Hepatocyte (in vitro differentiated cells): ENCODE data around the gene CNBP. TPM values are rescaled to one million over a fixed set of nuclear protein-coding genes. Genes with fewer than 3 reads are reported as not detected.

ENCODE experiments used
- DNase-seq: peaks from one replicate; pipeline ENCODE4 v3.0.0-alpha.2; 2016; ENCODE audit warnings: low spot score
- H2AFZ ChIP-seq: fragments of 200-600 bp; sonication (generic); 2 replicates; pipeline ENCODE4 v1.6.0; 2016; ENCODE audit warnings: antibody characterized with exemption, mild to moderate bottlenecking
- H3K27ac ChIP-seq: fragments of 200-600 bp; sonication (generic); 2 replicates; pipeline ENCODE4 v1.5.1; 2016; ENCODE audit warnings: mild to moderate bottlenecking
- H3K27me3 ChIP-seq: fragments of 200-600 bp; sonication (generic); 2 replicates; pipeline ENCODE4 v1.6.1; 2016
- H3K36me3 ChIP-seq: fragments of 200-600 bp; sonication (generic); replicated peaks from 2 replicates; pipeline ENCODE4 v1.5.1; 2016; ENCODE audit warnings: low read depth; ENCODE audit not compliant: insufficient read depth
- H3K4me1 ChIP-seq: fragments of 200-600 bp; sonication (generic); 2 replicates; pipeline ENCODE4 v1.5.1; 2016; ENCODE audit warnings: mild to moderate bottlenecking, moderate library complexity; ENCODE audit not compliant: insufficient read depth
- H3K4me2 ChIP-seq: fragments of 200-600 bp; sonication (generic); 2 replicates; pipeline ENCODE4 v1.6.0; 2016
- H3K4me3 ChIP-seq: fragments of 200-600 bp; sonication (generic); 2 replicates; pipeline ENCODE4 v1.5.1; 2016; ENCODE audit warnings: mild to moderate bottlenecking
- H3K79me2 ChIP-seq: fragments of 200-600 bp; sonication (generic); 2 replicates; pipeline ENCODE4 v1.6.0; 2017; ENCODE audit warnings: mild to moderate bottlenecking
- H3K9me2 ChIP-seq: fragments of 200-600 bp; sonication (generic); replicated peaks from 2 replicates; pipeline ENCODE4 v1.6.0; 2017; ENCODE audit warnings: mild to moderate bottlenecking; ENCODE audit not compliant: insufficient read depth
- H3K9me3 ChIP-seq: fragments of 200-600 bp; sonication (generic); 2 replicates; pipeline ENCODE4 v1.5.1; 2016; ENCODE audit warnings: low read depth, mild to moderate bottlenecking
- H4K20me1 ChIP-seq: fragments of 200-600 bp; sonication (generic); 2 replicates; pipeline ENCODE4 v1.6.0; 2016; ENCODE audit warnings: mild to moderate bottlenecking; ENCODE audit not compliant: insufficient read depth, poor library complexity, severe bottlenecking
- CTCF ChIP-seq: fragments of 200-600 bp; sonication (generic); IDR thresholded peaks from 2 replicates; pipeline ENCODE4 v1.5.1; 2016; ENCODE audit warnings: antibody characterized with exemption, mild to moderate bottlenecking; ENCODE audit not compliant: poor library complexity
- EZH2 ChIP-seq: fragments of 200-600 bp; sonication (generic); IDR thresholded peaks from 2 replicates; pipeline ENCODE4 v1.6.1; 2016; ENCODE audit warnings: antibody characterized with exemption, mild to moderate bottlenecking, borderline replicate concordance
- EZH2phosphoT487 ChIP-seq: fragments of 200-600 bp; sonication (generic); IDR thresholded peaks from one replicate; pipeline ENCODE4 v1.6.1; 2018; ENCODE audit warnings: antibody characterized with exemption, mild to moderate bottlenecking, low read depth, moderate library complexity; ENCODE audit not compliant: unreplicated experiment, severe bottlenecking
- WGBS: methylation state at CpG from one replicate; pipeline ENCODE4 v1.1.6; 2016; ENCODE audit warnings: low lambda C conversion rate; ENCODE audit errors: missing lambda C conversion rate; 5-methylcytosine and 5-hydroxymethylcytosine counted together
- polyA plus RNA-seq: library from polyadenylated mRNA; unstranded; fragments of >200 nt; fragmentation: Nextera tagmentation; extraction: Ambion mirVana; gene quantifications from 2 replicates; pipeline ENCODE4 v1.2.1, GENCODE V29; 2016
- total RNA-seq: library from RNA; depleted of rRNA; stranded (reverse); fragments of >200 nt; gene quantifications from 2 replicates; pipeline ENCODE4 v1.2.3, GENCODE V29; 2014

Gene CNBP
- total and polyA plus RNA-seq, 2 experiments from 2014 or later = 289 to 316 TPM

- H3K9me3 ChIP-seq = no peaks in the 10 kb centered on the region
- H3K9me2 ChIP-seq = no peaks in the 10 kb centered on the region
- no peak overlapping the region for H3K4me3 ChIP-seq
- H3K27me3 ChIP-seq = no peaks in the 10 kb centered on the region
- H3K4me2 ChIP-seq = peak overlapping the region; percentile 61
- H3K36me3 ChIP-seq = no peaks in the 10 kb centered on the region
- DNase-seq = peak; percentile 45
- peaks cover 6% of the 10 kb centered on the region for H4K20me1 ChIP-seq
- peak overlapping the region; percentile 34 for H2AFZ ChIP-seq
- peak overlapping the region; percentile 87 for H3K27ac ChIP-seq
- no peak for TF ChIP-seq CTCF
- H3K79me2 ChIP-seq = peaks cover 18% of the 10 kb centered on the region
- 59% methylated on average over 5 of the region's 5 CpGs for WGBS
- H3K4me1 ChIP-seq = peaks cover 24% of the 10 kb centered on the region
These were observed 60.2 kb downstream of the CNBP start for GRCh38 chr3:129123314-129124060.

DNA sequence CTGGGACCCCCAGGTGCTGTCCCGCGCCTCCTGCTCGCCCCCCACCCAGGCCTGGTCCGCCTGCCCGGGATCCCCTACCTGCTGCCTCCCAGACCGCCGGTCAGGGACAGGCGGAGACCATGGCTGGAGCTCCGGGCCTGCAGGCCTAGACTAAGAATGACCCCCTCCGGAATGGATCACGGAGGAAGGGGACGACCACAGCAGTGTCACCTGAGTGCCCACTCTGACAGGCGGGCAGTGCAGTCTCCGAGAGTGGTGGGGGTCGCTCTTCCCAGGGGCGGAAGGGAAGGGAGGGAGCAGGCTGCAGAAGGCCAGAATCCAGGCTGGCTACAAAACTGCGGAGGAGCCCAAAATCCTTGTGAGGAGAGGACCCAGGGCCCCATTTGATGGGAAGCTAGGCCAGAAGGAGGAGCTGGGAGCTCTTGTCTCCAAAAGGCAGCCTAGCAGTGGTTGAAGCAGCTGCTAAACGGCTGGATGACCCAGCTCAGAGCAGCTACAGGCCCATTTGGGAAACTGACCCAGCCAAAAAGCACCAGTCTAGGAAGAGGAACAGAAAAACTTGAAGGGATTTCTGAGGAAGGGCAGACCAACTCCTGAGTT, 61.2 kb downstream of the CNBP start:
- Histone ChIP-seq H3K9me2 (no peaks in the 10 kb centered on the region), H3K4me3 (no peak overlapping the region), H2AFZ (peak overlapping the region; percentile 54), H3K4me2 (peak overlapping the region; percentile 90), H3K27ac (peak overlapping the region; percentile 87), H3K9me3 (no peaks in the 10 kb centered on the region), H4K20me1 (peaks cover 14% of the 10 kb centered on the region), H3K36me3 (no peaks in the 10 kb centered on the region), H3K27me3 (no peaks in the 10 kb centered on the region), H3K79me2 (peaks cover 28% of the 10 kb centered on the region), H3K4me1 (peaks cover 32% of the 10 kb centered on the region)
- TF ChIP-seq CTCF = no peak
- TF ChIP-seq EZH2phosphoT487 = no peak
- TF ChIP-seq EZH2 = no peak
- peak; percentile 40 for DNase-seq
- 29% methylated on average over 15 of the region's 18 CpGs for WGBS

DNA sequence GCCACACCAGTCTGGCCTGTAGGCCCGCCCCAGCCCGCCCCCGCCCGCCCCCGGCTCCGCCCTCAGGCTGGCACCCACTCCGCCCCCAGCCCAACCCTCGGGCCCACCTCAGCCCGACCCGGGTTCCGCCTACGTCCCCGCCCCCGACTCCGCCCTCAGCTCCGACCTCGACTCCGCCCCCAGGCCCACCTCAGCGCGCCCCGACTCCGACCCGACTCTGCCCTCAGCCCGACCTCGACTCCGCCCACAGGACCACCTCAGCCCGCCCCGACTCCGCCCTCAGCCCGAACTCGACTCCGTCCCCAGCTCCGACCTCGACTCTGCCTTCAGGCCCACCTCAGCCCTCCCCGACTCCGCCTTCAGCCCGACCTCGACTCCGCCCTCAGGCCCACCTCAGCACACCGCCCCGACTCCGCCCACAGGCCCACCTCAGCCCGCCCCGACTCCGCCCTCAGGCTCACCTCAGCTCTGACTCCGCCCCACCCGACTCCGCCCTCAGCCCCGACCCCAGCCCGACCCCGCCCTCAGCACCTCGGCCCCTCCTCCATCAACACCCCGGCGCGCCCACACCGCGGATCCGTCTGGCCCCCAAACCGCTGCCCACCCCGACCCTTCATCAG, 61.8 kb downstream of the CNBP start, which contains the start of gene RAB43:
TSS of gene RAB43 (minus strand) at position 13 of the 620 bp plus-strand sequence. CDS start 315 bp downstream, outside the sequence.
- DNase-seq = peak; percentile 97
- Histone ChIP-seq H3K4me2 (peak within 1 kb of the TSS; percentile 90), H3K27ac (peak within 1 kb of the TSS; percentile 87), H3K79me2 (peaks cover 34% of the 10 kb centered on the region), H3K36me3 (no peaks in the 10 kb centered on the region), H3K4me3 (peak within 1 kb of the TSS; percentile 63), H3K9me3 (no peaks in the 10 kb centered on the region), H3K27me3 (no peaks in the 10 kb centered on the region), H2AFZ (peak within 1 kb of the TSS; percentile 57), H3K9me2 (no peaks in the 10 kb centered on the region), H3K4me1 (peaks cover 38% of the 10 kb centered on the region), H4K20me1 (peaks cover 20% of the 10 kb centered on the region)
- TF ChIP-seq CTCF = no peak
- TF ChIP-seq EZH2phosphoT487 = no peak
- no peak for TF ChIP-seq EZH2
- 3% methylated on average over 6 of the region's 60 CpGs for WGBS
